ENCODE data around the gene TMEM101.
"Not testable (repeated sequence)": the region's sequence is repeated elsewhere in the genome, so short reads cannot be mapped to it uniquely, and the experiment has no call there.

TMEM101 gene

GRCh38 chr17:43974382-43975266 lies 40.1 kb downstream of the TMEM101 start:
- no peak for DNase-seq (ENCODE audit: low read depth)

DNA sequence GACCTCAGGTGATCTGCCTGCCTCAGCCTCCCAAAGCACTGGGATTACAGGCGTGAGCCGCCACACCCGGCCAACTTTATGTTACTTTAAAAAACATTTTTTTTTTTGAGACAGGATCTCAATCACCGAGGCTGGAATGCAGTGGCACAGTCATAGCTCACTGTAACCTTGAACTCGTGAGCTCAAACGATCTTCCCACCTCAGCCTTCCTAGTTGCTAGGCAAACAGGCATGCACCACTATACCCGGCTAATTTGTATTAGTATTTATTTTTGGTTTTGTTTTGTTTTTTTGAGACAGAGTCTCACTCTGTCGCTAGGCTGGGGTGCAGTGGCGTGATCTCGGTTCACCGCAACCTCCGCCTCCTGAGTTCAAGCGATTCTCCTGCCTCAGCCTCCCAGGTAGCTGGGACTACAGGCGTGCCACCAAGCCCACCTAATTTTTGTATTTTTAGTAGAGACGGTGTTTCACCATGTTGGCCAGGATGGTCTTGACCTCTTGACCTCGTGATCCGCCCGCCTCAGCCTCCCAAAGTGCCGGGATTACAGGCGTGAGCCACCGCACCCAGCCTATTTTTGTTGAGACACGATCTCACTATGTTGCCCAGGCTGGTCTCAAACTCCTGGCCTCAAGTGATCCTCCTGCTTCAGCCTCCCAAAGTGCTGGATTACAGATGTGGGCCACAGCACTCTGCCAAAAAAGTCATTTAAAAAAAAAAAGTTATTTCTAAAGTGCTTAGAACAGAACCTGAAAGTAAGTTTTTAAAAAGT lies 42.1 kb downstream of the TMEM101 start:
- not testable (repeated sequence) for DNase-seq (ENCODE audit: low read depth)

DNA sequence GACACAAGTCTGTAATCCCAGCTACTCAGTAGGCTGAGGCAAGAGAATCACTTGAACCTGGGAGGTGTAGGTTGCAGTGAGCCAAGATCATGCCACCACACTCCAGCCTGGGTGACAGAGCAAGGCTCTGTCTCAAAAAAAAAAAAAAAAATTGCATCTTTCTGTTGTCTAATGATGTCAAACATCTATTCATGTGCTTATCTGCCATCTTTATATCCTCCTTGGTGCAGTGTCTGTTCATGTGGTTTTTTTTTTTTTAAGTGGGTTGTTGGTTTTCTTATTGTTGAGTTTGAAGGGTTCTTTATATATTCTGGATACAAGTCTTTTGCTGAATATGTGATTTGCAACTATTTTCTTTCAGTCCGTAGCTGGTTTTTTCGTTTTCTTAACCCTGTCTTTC lies 43.3 kb downstream of the TMEM101 start:
- not testable (repeated sequence) for DNase-seq (ENCODE audit: low read depth)

DNA sequence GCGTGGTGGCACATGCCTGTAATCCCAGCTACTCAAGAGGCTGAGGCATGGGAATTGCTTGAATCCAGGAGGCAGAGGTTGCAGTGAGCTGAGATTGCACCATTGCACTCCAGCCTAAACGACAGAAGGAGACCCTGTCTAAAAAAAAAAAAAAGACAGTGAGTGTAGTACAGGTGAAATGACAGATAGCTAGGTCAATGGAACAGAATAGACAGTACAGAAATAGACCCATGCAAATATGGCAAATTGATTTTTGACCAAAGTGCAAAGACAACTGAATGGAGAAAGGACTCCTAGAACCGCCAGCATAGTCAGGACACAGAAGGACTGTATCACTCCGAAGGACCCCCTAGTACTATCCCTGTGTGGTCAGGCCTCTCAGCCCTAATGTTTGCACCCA lies 44.4 kb downstream of the TMEM101 start:
- no peak for DNase-seq (ENCODE audit: low read depth)

DNA sequence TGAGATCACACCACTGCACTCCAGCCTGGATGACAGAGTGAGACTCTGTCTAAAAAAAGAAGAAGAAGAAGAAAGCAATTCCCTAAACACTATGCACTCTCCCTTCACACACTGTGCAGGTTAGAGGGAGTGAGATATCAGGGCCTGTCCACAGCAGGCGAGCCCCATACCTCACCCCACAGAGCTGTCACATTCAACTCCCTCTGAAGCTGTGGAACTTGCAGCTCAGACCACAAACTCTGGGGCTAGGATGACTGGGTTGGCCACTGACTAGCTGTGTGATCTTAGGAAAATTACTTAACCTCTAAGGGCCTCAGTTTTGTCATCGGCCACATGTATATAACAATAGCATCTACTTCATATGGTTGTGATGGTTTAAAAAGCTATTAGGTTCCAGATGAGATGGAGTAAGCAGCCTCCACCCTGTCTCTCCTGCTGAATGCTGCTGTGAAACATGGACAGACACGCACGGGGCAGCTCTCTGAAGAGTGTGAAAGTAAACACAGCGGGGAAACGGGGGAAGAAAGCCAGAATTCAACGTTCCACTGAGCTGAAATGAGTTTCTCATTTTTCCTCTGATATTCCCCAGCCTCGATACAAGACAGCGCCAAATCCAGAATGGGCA lies 47.4 kb downstream of the TMEM101 start:
- DNase-seq (ENCODE audit: low read depth) = no peak

GRCh38 chr17:43966276-43966675 lies 48.5 kb downstream of the TMEM101 start:
- no peak for DNase-seq (ENCODE audit: low read depth)

GRCh38 chr17:43962479-43962878 lies 52.3 kb downstream of the TMEM101 start:
- no peak for DNase-seq (ENCODE audit: low read depth)

DNA sequence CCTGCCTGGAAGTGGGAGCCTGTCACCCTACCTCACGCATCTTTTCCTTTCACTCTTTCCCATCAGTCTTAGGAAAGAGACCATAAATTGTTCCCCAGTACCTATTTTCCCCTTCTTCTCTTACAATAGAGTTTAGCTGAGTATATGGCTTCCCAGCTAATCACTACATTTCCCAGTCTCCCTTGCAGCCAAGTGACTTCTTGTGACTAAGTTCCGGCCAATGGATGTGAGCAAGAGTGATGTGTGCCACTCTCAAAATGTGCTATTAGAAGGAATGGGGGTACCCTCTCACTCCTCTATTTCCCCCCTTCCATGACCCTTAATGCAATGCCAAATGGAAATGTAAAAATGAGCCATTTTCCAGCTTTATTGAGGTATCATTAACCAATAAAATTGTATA lies 52.8 kb downstream of the TMEM101 start:
- DNase-seq (ENCODE audit: low read depth) = no peak

DNA sequence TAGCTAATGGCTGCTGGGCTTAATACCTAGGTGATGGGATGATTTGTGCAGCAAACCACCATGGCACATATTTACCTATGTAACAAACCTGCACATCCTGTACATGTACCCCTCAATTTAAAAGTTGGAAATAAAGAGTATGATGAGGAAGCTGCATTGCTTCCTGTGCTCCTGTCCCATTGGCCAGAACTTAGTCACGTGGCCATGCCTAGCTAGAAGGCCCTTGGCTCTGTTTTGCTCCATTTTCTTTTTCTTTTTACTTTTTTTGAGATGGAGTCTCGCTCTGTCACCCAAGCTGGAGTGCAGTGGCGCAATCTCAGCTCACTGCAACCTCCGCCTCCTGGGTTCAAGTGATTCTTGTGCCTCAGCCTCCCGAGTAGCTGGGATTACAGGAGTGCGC lies 53.5 kb downstream of the TMEM101 start:
- DNase-seq (ENCODE audit: low read depth) = not testable (repeated sequence)

Data from GM04503 (cell line).